Upper lobe of left lung (tissue), 4 donors: ENCODE data around the gene GALNT4.

Source experiments
- EP300 ChIP-seq, 4 donors: sonication (generic); formaldehyde crosslinking; IDR thresholded peaks; one replicate each; pipeline ENCODE4 v1.5.1; 2017; ENCODE audit warnings: antibody characterized with exemption in 4 of 4, control low read depth in 2 of 4
- POLR2AphosphoS5 ChIP-seq, 2 donors: sonication (generic); formaldehyde crosslinking; IDR thresholded peaks; one replicate each; pipeline ENCODE4 v1.5.1; 2017; ENCODE audit warnings: antibody characterized with exemption in 2 of 2
- TF ChIP-seq, protein P1 (sequence below), 6 experiments: fragments of 450-650 bp in 4 of 6; fragments of 200-600 bp in 2 of 6; sonication (generic) in 2 of 6; IDR thresholded peaks; one replicate each; pipeline ENCODE4 v1.5.1; 2016 to 2019; ENCODE audit warnings: antibody characterized with exemption in 6 of 6

DNA sequence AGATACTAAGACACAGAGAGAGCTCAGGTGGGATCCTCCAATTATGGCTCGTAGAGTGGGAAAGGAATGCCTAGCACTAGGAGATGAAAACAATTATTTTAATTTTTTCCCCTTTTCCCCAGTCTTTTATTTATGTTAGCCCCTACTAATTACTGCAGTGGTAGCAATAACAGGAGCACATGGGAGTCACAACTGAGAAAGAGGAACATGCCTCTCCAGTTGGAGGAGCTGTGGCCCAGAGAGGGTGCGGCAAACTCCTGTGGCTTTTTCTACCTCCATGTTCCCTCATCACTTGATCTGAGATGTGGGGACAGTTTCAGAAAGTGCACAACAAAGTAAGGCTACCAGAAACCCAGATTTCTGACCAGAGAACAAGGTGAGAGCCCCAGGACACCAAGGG is 27.2 kb upstream of the GALNT4 start:
- TF ChIP-seq, protein P1, sequence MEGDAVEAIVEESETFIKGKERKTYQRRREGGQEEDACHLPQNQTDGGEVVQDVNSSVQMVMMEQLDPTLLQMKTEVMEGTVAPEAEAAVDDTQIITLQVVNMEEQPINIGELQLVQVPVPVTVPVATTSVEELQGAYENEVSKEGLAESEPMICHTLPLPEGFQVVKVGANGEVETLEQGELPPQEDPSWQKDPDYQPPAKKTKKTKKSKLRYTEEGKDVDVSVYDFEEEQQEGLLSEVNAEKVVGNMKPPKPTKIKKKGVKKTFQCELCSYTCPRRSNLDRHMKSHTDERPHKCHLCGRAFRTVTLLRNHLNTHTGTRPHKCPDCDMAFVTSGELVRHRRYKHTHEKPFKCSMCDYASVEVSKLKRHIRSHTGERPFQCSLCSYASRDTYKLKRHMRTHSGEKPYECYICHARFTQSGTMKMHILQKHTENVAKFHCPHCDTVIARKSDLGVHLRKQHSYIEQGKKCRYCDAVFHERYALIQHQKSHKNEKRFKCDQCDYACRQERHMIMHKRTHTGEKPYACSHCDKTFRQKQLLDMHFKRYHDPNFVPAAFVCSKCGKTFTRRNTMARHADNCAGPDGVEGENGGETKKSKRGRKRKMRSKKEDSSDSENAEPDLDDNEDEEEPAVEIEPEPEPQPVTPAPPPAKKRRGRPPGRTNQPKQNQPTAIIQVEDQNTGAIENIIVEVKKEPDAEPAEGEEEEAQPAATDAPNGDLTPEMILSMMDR (IDR thresholded peaks at IDR 0.05) = no peak
- TF ChIP-seq POLR2AphosphoS5 (IDR thresholded peaks at IDR 0.05) (no peak), EP300 (IDR thresholded peaks at IDR 0.05) (no peak)
